ENCODE data around the gene GJD4. TPM values are rescaled to one million over a fixed set of nuclear protein-coding genes. Genes with fewer than 3 reads are reported as not detected.

The GJD4 gene
- total RNA-seq (2022; extraction: Qiagen RNA extraction): not detected in 5 replicates

GRCh38 chr10:35605191-35605590 lies at the start of gene GJD4:
TSS of gene GJD4 (plus strand) at chr10:35605341. CDS start at chr10:35605568, 227 bp downstream.

GRCh38 chr10:35642035-35642792 lies 37.1 kb downstream of the GJD4 start, which contains the start of gene FZD8:
TSS of gene FZD8 (minus strand) at chr10:35642296. CDS start at chr10:35641429, 867 bp downstream.

Other genes starting within 250 kb of the GJD4 start
- 3.6 to 5.3 TPM (median 4.9 TPM) in 5 replicates for gene FZD8, start 37.0 kb downstream of the GJD4 start, total RNA-seq (2022; extraction: Qiagen RNA extraction)